Measurements from ENCODE around the gene FOXP2.

GRCh38 chr7:114653364-114654088, 238.9 kb downstream of the FOXP2 start:
- TF ChIP-seq CBX2 (IDR thresholded peaks at IDR 0.05; ENCODE audit: low read depth, low read length) (no peak), CBX2 (CRISPR knock-in tag; IDR thresholded peaks at IDR 0.05; ENCODE audit: low read depth) (no peak), SMAD1 (CRISPR knock-in tag; IDR thresholded peaks at IDR 0.05; ENCODE audit: borderline replicate concordance, low read depth) (no peak), CTCF (CRISPR knock-in tag; IDR thresholded peaks at IDR 0.05) (no peak), CBX5 (CRISPR knock-in tag; IDR thresholded peaks at IDR 0.05; ENCODE audit: borderline replicate concordance) (no peak), ZNF777 (CRISPR knock-in tag; IDR thresholded peaks at IDR 0.05) (no peak), ZNF207 (IDR thresholded peaks at IDR 0.05; ENCODE audit: borderline replicate concordance) (no peak), ZNF782 (CRISPR knock-in tag; IDR thresholded peaks at IDR 0.05; ENCODE audit: borderline replicate concordance) (no peak), ELF4 (CRISPR knock-in tag; IDR thresholded peaks at IDR 0.05; ENCODE audit: borderline replicate concordance) (no peak), ZNF841 (CRISPR knock-in tag; IDR thresholded peaks at IDR 0.05; ENCODE audit: borderline replicate concordance) (no peak), XRCC5 (optimal IDR thresholded peaks at IDR 0.05; ENCODE audit: low read length) (no peak), NFYB (CRISPR knock-in tag; IDR thresholded peaks at IDR 0.05) (no peak), ZNF350 (CRISPR knock-in tag; IDR thresholded peaks at IDR 0.05; ENCODE audit: borderline replicate concordance, low read depth) (no peak), MZF1 (CRISPR knock-in tag; IDR thresholded peaks at IDR 0.05; ENCODE audit: borderline replicate concordance) (no peak)
